ENCODE results near the gene PGAM2.

PGAM2 gene

GRCh38 chr7:44083796-44084195, 18.4 kb upstream of the PGAM2 start:
- DNase-seq (ENCODE audit: low spot score) = no peak

DNA sequence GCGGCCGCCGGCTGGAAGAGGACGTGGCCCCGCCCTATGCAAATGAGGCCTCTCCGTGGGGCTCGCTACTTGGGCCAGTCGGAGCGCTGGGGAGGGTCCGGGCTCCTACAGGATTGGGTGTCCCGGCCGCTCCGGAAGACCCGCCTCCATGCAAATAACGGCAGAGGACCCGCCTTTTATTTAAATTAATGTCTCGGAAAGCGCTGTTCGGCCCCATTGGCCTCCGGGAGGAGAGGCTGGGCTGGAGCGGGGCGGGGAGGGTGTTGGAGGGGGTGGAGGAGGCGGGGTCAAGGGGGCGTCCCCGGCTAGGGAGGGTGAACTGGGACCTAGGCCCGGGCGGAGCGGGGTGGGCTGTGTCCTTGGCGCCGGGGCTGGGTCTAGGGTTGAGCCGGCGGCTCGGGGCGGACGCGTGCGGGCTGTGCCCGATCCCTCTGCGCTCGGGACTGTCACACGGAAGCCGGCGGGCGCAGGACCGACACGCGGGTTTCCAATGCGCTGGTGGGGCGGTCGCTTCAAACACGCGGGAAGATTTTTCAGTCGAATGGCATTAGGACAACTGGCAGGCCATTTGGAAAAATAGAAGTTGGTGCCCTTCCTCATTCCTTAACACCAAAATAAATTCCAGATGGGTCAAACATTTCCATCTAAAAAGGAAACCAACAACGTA, 17.3 kb upstream of the PGAM2 start:
- peak; percentile 97 for DNase-seq (ENCODE audit: low spot score)

GRCh38 chr7:44081266-44081748, 15.9 kb upstream of the PGAM2 start:
- no peak for DNase-seq (ENCODE audit: low spot score)

GRCh38 chr7:44080686-44081265, 15.4 kb upstream of the PGAM2 start:
- DNase-seq (ENCODE audit: low spot score) = no peak

- DNase-seq (ENCODE audit: low spot score) = no peak
Observed at GRCh38 chr7:44080118-44080517, 14.8 kb upstream of the PGAM2 start.

- DNase-seq (ENCODE audit: low spot score) = no peak
Observed at GRCh38 chr7:44079331-44080021, 14.1 kb upstream of the PGAM2 start.

DNA sequence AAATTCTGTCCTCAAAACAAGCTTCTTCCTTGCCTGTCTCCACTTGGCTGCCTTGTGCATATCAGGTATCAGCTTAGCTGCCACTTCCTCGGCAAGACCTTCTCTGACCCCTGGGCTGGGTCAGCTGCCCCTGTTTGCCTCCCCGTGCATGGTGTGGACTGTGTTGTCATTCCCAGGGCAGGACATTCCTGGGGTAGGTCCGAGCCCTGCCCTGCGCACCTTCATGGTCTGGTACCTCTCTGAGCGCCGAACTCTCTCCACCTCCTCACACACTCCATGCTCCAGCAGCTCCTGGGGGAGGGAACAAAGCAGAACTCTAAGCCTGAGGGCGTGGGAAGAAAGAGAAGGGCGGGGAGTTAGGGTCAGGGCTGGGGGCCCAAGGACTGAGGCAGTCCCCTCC, 13.2 kb upstream of the PGAM2 start:
- DNase-seq (ENCODE audit: low spot score) = no peak

GRCh38 chr7:44077681-44078091, 12.3 kb upstream of the PGAM2 start:
- DNase-seq (ENCODE audit: low spot score) = no peak

DNA sequence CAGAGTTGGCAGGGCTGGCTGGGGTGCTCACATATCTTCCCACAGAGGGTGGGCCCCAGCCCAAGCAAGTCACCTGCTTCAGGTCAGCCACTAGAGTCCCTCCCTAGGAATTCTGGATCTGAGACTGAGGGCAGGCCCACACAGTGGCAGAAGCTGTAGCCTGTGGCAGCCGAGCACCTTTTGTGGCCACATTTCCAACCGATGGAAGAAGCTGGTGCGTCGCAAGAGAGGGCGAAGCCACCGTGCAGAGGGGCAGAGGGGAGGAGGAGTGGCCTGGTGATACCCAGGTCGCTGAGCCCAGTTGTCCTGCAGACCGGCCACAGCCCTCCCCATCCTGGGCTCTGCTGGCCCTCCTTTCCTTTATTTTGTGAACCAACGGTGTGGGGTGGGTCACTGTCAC, 11.7 kb upstream of the PGAM2 start:
- DNase-seq (ENCODE audit: low spot score) = no peak

DNA sequence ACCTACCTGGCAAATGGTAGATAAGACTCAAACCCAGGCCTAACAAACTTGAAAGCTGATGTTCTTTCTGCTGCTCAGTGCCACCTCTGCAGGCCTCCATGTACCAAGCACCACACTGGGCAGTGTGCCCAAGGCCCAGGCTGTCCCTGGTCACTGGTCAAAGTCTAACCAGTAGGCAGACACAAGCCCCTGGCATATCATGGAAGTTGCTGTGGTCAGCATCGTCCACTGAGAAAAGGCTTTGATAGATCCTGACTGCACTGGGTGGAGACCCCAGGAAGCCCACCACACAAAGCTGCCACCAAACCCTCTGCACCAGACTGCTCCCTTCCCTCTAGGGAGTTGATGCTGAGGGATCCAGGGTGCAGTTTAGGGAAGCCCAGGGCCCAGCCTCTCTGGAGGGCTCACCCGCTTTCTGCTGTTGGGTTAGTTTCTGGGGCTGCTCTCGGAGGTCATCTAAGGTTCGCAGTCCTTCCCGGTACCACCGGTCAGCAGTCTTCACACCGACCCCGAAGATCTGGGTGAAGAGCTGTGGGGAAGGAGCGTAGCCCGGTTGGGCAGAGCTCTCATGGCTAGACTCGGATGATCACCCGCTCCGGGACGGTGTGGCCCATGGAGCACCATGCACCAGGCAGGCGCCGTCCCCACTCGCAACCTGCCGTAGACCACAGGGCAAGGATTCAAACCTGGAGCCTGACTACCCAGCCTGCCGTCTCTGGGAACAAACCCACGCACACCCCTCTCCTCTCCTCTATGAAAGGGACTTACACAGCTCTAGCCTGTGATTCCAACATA, 10.9 kb upstream of the PGAM2 start:
- no peak for DNase-seq (ENCODE audit: low spot score)

DNA sequence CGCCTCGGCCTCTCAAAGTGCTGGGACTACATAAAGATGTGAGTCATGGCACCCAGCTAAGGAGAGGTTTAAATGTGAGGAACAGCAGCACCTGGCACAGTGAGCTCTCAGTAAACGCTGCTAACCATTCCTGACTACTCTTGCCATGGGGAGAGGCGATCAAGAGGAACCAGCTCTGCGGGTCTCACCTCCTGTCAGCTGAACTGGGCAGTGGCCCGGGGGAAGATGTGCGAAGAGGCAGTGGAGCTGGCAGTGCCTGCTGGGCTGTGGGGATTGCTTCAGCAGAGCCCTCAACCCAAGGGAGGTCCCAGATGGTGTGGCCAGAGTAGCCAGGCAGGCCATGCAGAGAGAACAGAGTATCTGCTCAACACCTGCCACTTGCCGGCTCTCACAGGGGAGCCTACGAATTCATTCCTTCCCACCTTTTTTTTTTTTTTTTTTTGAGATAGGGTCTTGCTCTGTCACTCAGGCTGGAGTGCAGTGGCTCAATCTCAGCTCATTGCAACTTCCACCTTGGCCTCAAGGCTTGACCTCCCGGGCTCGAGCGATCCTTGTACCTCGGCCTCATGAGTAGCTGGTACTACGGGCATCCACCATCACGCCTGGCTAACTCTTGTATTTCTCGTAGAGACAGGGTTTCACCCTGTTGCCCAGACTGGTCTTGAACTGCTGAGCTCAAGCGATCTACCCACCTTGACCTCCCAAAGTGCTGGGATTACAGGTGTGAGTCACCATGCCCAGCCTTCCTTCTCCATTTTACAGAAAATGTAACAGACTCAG, 10.1 kb upstream of the PGAM2 start:
- DNase-seq (ENCODE audit: low spot score) = no peak

GRCh38 chr7:44074349-44074695, 9.0 kb upstream of the PGAM2 start:
- DNase-seq (ENCODE audit: low spot score) = no peak

DNA sequence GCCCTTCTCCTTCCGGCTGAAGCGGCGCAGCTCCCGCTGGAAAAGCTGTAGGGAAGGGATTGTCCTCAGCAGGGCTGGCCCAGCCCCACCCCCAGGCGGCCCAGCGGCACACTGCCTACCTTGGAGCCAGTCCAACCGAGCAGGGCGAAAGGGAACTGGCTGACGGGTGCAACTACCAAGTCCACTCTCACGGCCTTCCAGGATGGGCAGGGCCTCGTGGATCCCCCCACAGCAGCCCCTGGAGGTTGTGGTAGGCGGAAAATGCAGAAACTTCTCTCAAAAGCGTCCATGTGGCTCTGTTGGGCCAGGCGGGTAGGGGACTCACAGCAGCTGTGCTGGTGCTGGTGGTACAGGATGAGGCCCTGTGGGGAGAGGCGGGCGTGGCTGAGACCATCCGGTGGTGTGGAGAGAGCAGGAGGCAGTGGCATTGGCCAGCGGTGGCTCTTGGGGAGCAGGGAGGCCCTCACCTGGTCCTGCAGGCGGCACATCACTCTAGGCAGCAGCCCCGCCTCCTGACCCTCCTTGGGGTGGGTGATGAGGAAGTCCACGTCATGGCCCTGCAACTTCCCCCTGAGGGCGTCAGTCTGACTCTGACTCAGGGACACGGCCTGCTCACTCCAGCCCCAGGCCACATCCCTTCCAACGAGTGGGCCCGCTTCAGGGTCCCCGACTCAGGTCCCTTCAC, 8.4 kb upstream of the PGAM2 start:
- DNase-seq (ENCODE audit: low spot score) = no peak

GRCh38 chr7:44072364-44073231, 7.2 kb upstream of the PGAM2 start:
- peak; percentile 91 for DNase-seq (ENCODE audit: low spot score)

GRCh38 chr7:44071726-44072363, 6.5 kb upstream of the PGAM2 start:
- DNase-seq (ENCODE audit: low spot score) = no peak

DNA sequence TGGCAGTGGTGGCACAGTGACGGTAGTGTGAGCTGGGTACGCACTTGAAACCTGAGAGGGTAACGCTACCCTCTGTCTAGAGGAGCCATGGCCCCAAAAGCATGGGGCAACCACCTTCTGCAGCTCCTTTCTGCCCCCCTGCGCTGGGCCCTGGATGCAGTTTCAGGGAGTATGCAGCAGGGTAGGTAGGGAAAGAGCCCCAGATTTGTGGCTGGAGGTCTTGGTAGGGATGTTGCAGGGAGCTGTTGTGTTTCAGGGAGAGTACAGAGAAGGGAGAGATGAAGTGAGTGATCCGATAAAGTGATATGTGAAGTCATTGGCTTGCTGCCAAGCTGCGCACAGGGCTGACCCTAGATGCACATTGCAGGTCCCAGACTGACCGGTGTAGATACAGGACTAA, 2.7 kb upstream of the PGAM2 start:
- no peak for DNase-seq (ENCODE audit: low spot score)

DNA sequence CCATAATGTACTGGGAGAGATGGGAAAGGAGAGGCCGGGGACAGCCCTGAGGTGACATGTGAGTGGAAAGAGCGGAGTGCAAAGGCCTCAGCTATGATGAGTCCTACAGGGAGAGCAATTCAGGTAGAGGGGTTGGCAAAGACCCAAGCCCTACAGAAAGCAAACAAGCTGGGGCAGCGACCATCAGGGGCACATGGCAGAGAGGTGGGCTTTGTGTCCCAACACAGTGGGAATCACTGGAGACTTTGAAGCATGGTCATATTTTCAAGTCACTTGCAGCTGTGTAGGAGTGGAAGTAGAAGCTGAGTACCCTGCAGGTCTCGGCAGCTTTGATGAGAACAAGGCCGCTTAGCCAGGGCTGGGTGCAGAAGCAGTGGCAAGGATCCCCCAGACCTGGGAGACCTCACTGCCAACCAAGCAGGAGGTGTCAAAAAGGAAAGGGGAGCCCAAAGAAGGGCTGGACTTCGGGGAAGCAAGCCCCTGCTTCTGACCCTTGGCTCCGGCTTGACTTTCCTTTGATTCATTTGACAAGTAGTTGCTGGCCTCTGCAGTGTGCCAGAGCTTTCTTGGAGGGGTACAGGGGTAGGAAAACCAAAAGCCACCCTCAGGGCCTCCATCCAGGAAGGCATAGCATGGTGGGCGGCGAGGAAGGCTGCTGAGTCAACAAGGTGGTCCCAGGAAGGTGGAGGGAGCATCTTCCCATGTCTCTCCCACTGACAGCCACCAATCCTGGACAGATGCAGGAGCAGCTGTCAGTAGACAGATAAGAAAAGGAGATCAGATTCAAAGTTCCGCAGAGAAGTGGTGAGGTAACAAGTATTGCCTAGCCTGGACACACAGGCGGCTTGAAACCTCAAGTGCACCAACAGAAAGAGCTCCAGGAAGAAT, 1.9 kb upstream of the PGAM2 start:
- DNase-seq (ENCODE audit: low spot score) = no peak

DNA sequence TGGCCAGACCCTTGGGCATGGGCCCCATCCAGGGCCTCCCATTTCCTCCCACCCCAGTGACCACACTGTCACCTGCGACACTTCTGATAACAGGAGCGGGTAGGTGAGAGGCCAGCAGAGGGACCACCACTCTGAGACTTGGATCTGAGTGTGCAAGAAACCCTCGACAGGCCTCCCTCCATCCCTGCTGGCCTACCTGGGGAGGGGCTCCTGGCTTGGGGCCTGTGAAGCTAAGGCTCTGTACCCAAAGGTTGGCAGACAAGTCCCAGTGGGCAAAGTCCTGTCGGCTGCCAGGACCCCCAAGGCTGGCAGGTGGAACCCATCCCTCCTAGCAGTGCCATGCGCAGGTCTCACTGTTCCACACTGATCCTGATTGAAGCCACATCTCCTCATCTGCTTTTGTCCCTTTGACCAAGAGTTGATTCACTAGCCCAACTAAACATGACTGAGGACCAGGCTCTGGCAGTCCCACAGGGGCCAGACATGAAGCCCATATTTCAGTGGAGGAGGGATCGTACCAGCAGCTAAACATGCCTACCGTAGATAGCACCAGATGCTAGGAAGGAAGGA, 1.2 kb upstream of the PGAM2 start:
- DNase-seq (ENCODE audit: low spot score) = no peak

DNA sequence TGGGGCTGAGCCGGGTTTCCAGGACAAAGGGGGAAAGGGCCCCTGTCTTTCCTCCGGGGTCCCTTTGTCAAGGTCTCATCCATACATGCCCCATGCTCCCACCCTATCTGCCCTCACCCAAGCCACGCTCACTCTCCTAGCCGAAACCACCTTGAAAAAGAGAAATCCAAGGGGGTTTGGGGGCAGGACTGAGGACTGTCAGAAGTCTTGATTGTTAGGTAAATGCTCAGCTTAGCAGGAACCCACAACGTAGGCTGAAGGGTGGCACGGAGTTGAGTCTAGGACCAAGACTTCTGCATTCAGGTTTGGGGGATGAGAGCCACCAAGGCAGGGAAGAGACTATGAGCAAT, 719 bp upstream of the PGAM2 start:
- no peak for DNase-seq (ENCODE audit: low spot score)
